ENCODE data around the gene IGFN1. TPM values are rescaled to one million over a fixed set of nuclear protein-coding genes. Genes with fewer than 3 reads are reported as not detected.

Gene IGFN1
- total and polyA plus RNA-seq, 10 donors = 0.02 to 0.03 (median 0.02) TPM; not detected in 7

DNA sequence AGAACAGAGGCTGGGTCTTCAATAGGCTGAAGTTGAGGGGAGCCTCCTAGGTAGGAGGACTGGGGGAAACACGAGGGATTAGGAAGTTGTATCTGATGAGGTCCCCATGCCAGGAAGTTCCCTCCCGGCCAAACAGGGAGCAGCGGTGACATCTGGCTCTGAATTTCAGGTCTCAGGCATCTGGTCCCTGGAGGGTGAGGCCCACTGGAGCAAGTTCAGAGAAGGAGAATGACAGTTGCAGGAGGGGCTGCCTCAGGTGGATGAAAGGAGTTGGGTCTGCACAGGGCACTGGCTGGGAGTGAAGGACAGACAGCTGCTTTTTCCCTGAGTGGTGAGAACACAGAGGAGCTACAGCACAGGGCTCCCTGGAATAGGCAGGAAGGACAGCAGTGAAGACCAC is 45.5 kb upstream of the IGFN1 start:
- intact Hi-C loops (cut with DNase I; ENCODE audit: low total_unique reads) = no loop called here
- DNase-seq = peak; percentile 56
- WGBS, 5 donors = 75 to 92% (median 83%) methylated on average over 3 of the region's 3 CpGs

DNA sequence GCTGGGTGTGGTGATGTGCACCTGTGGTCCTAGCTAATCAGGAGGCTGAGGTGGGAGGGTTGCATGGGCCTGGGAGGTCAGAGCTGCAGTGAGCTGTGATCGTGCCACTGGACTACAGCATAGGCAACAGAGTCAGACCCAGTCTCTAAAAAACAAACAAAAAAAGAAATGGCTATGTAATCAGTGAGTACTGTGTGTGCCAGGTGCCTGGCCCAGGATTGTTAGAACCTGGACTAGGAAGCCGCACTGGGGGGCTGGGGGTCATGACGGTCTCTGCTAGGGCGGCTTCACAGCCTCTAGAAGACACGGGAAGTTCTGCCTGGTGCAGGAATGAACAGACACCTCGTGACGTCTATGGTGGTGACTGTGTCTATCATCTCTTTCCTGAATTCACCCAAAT is 44.8 kb upstream of the IGFN1 start:
- Histone ChIP-seq H3K27ac (no peak overlapping the region), H3K4me3 (no peak overlapping the region), H3K4me1 (peaks cover 0 to 6% (median 0%) of the 10 kb centered on the region in 6 donors), H3K27me3 (replicated peaks in 1 of 7) (no peaks in the 10 kb centered on the region), H3K36me3 (peaks cover 3 to 99% (median 59%) of the 10 kb centered on the region in 6 donors), H3K9me3 (no peaks in the 10 kb centered on the region)
- WGBS, 5 donors = 90 to 98% (median 93%) methylated on average over 7 of the region's 7 CpGs
- intact Hi-C loops (cut with DNase I; ENCODE audit: low total_unique reads) = no loop called here
- DNase-seq = peak; percentile 52
- TF ChIP-seq POLR2A (IDR thresholded peaks at IDR 0.05) (no peak), POLR2AphosphoS5 (IDR thresholded peaks at IDR 0.05) (no peak)
- TF ChIP-seq, protein P1, sequence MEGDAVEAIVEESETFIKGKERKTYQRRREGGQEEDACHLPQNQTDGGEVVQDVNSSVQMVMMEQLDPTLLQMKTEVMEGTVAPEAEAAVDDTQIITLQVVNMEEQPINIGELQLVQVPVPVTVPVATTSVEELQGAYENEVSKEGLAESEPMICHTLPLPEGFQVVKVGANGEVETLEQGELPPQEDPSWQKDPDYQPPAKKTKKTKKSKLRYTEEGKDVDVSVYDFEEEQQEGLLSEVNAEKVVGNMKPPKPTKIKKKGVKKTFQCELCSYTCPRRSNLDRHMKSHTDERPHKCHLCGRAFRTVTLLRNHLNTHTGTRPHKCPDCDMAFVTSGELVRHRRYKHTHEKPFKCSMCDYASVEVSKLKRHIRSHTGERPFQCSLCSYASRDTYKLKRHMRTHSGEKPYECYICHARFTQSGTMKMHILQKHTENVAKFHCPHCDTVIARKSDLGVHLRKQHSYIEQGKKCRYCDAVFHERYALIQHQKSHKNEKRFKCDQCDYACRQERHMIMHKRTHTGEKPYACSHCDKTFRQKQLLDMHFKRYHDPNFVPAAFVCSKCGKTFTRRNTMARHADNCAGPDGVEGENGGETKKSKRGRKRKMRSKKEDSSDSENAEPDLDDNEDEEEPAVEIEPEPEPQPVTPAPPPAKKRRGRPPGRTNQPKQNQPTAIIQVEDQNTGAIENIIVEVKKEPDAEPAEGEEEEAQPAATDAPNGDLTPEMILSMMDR (IDR thresholded peaks at IDR 0.05 in 8 of 11, conservative IDR thresholded peaks at IDR 0.05 in 3 of 11) = no peak

More for the DNA sequence above, 45.5 kb upstream of the IGFN1 start:
- no peaks in the 10 kb centered on the region for H3K27me3 ChIP-seq (replicated peaks in 1 of 7)
- peaks cover 0 to 6% (median 0%) of the 10 kb centered on the region in 6 donors for H3K4me1 ChIP-seq
- no peak for TF ChIP-seq POLR2A (IDR thresholded peaks at IDR 0.05)
- TF ChIP-seq, protein P1 (IDR thresholded peaks at IDR 0.05 in 8 of 11, conservative IDR thresholded peaks at IDR 0.05 in 3 of 11) = no peak
- TF ChIP-seq POLR2AphosphoS5 (IDR thresholded peaks at IDR 0.05) = no peak
- no peak overlapping the region for H3K4me3 ChIP-seq
- H3K27ac ChIP-seq = no peak overlapping the region
- peaks cover 3 to 99% (median 61%) of the 10 kb centered on the region in 6 donors for H3K36me3 ChIP-seq
- no peaks in the 10 kb centered on the region for H3K9me3 ChIP-seq

DNA sequence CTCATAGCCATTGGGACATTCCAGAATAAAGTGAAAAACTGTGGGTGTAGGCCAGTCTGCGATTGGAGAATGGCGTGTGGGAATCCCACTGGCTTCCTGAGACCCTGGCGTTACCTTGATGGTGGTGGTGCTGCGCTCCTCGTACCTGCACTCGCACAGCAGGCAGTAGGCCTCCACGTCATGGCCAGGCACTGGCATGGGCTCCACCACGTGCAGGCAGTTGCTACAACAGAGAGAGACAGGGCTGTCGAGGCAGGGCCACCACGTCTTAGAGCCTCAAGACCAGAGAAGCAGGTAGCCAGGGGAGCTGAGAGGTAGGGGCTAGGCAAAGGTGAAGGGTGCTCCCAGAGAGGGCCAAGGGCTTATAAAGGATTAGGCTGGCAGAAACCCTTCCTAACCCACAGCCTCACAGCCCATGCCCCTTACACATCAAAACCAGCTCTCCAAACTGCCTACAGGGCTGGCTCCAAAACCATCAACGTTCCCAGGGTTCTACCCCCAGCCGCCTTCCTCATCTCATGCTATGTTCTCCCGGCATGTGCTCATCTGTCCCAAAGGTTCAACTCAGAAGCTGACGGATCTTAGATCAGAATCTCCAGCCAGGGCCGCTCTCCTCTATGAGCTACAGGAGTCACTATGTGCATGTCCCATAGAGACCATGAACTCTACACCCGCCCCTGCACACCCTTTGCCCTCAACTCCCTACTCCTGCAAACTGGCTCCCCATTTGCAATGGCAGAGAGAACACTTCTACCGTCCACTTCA is 43.8 kb upstream of the IGFN1 start:
- intact Hi-C loops (cut with DNase I; ENCODE audit: low total_unique reads) = no loop called here
- peaks cover 0 to 9% (median 0%) of the 10 kb centered on the region in 6 donors for H3K4me1 ChIP-seq
- WGBS, 5 donors = 88 to 98% (median 91%) methylated on average over 11 to 17 of the region's 17 CpGs
- TF ChIP-seq POLR2A (IDR thresholded peaks at IDR 0.05) = no peak
- no peak overlapping the region for H3K27ac ChIP-seq
- H3K27me3 ChIP-seq (replicated peaks in 1 of 7) = no peaks in the 10 kb centered on the region
- H3K36me3 ChIP-seq = peaks cover 3 to 99% (median 55%) of the 10 kb centered on the region in 6 donors
- peak; percentile 67 for DNase-seq
- no peaks in the 10 kb centered on the region for H3K9me3 ChIP-seq
- no peak overlapping the region for H3K4me3 ChIP-seq

DNA sequence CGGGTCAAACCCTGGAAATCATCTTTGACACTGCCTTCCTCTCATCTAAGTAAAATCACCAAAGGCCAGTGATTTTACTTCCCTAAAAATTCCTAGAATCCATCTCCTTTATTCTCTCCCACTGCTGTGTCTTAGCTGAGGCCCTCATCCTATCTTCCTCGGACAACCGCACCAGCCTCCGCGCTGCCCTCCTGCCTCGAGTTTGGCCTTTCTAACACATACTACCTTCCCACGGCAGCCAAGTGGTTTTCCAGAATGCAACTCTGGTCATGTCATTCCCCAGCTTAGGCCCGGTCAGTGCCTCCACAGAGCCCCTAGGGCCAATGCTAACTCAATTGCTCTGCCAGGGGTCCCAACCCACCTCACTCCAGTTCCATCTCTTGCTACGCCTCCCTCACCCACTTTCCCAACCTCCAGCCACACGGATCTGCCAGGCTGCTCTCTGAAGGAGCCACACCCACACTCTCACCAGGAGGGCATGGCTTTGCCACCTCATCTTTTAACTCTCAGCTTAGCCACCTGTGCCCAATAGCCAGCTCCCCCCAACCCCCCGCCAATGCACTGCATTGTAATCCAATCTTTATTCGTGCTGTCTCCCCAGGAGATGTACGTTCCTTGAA is 43.1 kb upstream of the IGFN1 start:
- WGBS, 5 donors = 88 to 95% (median 92%) methylated on average over 12 to 13 of the region's 13 CpGs
- peaks cover 3 to 92% (median 51%) of the 10 kb centered on the region in 6 donors for H3K36me3 ChIP-seq

More for the DNA sequence above, 43.1 kb upstream of the IGFN1 start:
- Histone ChIP-seq H3K27ac (no peak overlapping the region), H3K27me3 (replicated peaks in 1 of 7) (no peaks in the 10 kb centered on the region), H3K4me3 (no peak overlapping the region), H3K9me3 (no peaks in the 10 kb centered on the region), H3K4me1 (peaks cover 0 to 15% (median 0%) of the 10 kb centered on the region in 6 donors)
- TF ChIP-seq POLR2AphosphoS5 (IDR thresholded peaks at IDR 0.05) = no peak
- TF ChIP-seq, protein P1 (IDR thresholded peaks at IDR 0.05 in 8 of 11, conservative IDR thresholded peaks at IDR 0.05 in 3 of 11) = no peak
- TF ChIP-seq POLR2A (IDR thresholded peaks at IDR 0.05) = no peak
- peak; percentile 61 for DNase-seq
- intact Hi-C loops (cut with DNase I; ENCODE audit: low total_unique reads) = no loop called here
